HG03280 (cell line): ENCODE results near the gene GARIN5B.
A peak's percentile ranks its signal among the peaks of the same experiment; 100 is the strongest.
"Not testable (repeated sequence)": the region's sequence is repeated elsewhere in the genome, so short reads cannot be mapped to it uniquely, and the experiment has no call there.

Experiments
- ATAC-seq: cut with Tn5 transposase; IDR thresholded peaks from one replicate; pipeline ENCODE4 v1.9.1; 2021; ENCODE audit warnings: mild to moderate bottlenecking, moderate library complexity; ENCODE audit not compliant: unreplicated experiment

The GARIN5B gene

GRCh38 chr19:55362990-55363716 is at the start of gene GARIN5B:
GARIN5B (minus strand) TSS chr19:55363260; CDS start chr19:55363066, 194 bp downstream.
- no peak for ATAC-seq

- no peak for ATAC-seq
Measured at GRCh38 chr19:55410168-55410567, 47.1 kb upstream of the GARIN5B start.

- not testable (repeated sequence) for ATAC-seq
Measured at GRCh38 chr19:55409179-55409578, 46.1 kb upstream of the GARIN5B start.

DNA sequence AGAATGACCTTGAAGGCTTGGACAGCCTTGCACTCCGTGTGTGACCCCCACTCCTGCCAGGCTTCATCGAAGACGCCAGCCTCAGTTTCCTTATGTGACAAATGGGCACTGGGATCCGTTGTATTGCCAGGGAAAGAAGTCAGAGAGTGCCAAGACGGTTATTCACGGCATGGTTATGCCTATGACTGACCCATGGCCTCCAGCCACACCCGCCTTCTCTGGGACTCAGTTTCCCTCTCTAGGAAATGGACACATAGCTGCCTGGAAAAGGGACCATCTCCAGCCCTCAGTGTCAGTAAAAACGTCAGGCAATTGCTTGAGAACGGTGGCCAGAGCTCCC is 45.4 kb upstream of the GARIN5B start:
- ATAC-seq, result no peak

GRCh38 chr19:55407800-55408532 is 44.9 kb upstream of the GARIN5B start:
- peak; percentile 77 for ATAC-seq

DNA sequence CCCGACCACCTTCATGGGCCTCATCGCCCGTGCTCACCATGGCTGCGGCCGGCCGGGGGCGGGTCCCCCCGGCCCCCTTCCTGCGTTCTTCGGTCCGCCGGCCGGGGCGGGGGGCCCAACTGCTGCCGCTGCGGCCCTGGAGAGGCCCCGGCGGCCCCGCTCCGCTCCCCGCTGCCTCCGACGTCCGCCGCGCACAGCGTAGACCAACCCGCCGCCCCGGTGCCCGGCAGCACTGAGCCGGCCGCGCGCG is 44.4 kb upstream of the GARIN5B start, which contains the start of gene UBE2S:
UBE2S (minus strand) TSS at position 239 of the 250 bp plus-strand sequence; CDS start at position 40, 199 bp downstream.
- not testable (repeated sequence) for ATAC-seq

- ATAC-seq, result no peak
Measured at GRCh38 chr19:55406826-55407549, 43.9 kb upstream of the GARIN5B start.

DNA sequence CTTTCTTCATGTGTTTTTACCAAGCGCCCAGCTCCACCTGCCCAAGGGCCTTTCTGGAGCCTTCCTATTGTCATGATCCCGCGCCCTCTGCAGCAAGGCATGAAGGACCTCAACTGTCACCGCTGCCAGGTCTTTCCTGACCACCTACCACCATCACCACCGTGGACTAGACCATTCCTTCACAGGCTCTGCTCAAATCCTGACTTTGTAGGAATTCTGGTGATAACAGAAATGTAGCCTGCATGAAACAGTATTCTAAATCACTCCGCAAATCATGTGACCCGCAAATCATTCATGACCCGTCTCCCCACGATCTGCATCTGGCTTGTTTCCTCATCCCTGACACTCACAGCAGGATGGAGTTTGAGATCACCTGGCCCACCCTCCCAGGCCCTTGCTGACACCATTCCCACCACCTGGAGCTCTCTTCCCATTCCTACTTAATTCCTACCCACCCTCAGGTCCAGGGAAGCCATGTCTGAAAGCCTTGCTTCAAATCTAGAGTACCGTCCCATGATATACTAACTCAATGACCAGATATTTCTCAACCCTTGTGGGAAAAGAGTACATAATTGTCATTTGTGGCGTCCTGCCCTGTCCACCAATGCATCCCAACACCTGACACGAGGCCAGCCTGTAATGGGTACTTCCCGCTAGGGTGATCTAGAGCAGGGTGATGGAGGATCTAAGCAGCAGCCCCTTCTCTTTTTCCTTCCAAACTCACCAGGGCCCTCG is 43.2 kb upstream of the GARIN5B start:
- ATAC-seq, result no peak

DNA sequence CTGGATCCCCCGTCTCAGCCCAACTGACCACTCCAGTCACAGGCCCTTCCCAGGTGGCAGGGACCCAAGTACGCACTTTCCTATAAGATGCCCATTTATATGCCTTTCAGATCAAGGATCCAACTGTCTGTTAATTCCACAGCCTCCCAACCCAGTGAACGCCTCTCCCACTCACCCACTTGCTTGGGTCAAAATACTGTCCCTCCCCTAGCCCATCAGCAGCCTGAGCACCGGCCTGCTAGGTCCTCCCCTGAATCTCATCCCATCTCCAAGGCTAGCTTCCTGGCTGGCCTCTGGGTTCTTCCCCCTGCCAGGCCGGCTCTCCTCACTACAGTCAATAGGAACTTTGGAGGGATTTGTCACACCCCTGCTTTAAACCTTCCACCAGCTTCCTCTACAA is 42.6 kb upstream of the GARIN5B start:
- no peak for ATAC-seq

GRCh38 chr19:55402509-55402908 is 39.4 kb upstream of the GARIN5B start:
- ATAC-seq, result no peak

- ATAC-seq, result not testable (repeated sequence)
Measured at GRCh38 chr19:55401390-55401789, 38.3 kb upstream of the GARIN5B start.

GRCh38 chr19:55400281-55401087 is 37.4 kb upstream of the GARIN5B start:
- no peak for ATAC-seq

DNA sequence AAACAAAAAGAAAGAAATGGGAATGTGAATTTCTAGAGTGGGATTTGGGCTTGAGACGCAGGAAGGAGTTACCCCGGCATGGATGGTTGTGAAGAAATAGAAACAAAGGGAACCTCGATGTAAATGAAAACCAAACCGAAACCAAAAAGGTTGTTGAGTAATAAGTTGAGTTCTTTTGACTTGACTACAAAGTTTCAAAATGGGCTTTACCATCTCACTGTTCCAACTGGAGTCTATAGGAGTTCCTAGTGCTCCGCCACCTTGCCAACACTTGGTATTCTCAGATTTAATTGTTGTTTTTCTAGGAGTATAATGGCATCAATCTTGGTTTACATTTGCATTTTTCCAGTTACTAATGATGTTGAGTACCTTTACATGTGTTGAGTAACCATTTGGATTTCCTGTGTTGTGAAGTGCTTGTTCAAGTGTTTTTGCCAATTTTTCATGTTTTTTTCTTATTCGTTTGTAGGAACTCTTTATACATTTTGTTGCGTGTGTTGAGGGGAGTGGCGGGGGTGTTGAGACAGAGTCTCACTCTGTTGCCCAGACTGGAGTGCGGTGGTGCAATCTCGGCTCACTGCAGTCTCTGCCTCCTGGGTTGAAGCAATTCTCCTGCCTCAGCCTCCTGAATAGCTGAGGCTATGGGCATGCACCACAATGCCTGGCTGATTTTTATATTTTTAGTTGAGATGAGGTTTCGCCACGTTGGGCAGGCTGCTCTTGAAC is 35.3 kb upstream of the GARIN5B start:
- ATAC-seq, result no peak

DNA sequence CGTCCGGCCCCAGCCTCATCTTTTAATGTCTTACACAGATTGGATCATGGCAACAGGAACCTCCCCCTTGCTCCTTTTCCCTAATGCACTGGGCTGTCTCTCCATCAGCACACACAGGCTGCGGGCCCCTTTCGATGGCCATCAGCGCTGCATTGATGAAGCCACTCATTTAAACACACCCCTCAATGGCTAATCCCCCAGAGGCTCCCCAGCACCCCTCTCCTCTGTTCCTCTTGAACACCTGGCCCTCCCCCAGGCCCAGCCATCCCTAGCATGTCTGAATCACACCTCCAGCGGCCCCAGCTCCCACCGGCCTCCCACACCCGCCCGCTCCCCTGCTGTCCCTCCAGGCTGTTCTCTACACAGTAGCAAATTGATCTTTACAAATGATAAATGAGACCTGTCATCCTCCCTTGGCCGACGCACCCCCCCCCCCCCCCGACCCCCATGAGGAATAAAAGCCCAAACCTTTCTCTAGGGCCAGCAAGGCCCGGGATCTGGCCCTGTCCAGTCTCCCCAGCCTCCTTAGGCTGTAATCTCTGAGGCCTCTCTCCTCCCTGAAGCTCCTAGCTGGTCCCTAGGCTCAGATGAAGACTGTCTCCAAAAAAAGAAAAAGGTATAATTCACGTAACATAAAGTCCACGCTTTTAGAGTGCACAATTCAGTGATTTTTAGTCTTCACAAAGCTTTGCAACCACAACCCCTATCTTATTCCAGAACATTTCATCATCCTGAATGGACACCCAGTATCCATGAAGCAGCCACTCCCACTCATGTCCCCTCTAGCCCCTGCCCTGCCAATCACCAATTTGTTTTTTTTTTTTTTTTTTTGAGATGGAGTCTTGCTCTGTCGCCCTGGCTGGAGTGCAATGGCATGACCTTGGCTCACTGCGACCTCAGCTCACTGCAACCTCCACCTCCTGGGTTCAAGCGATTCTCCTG is 30.0 kb upstream of the GARIN5B start:
- no peak for ATAC-seq

DNA sequence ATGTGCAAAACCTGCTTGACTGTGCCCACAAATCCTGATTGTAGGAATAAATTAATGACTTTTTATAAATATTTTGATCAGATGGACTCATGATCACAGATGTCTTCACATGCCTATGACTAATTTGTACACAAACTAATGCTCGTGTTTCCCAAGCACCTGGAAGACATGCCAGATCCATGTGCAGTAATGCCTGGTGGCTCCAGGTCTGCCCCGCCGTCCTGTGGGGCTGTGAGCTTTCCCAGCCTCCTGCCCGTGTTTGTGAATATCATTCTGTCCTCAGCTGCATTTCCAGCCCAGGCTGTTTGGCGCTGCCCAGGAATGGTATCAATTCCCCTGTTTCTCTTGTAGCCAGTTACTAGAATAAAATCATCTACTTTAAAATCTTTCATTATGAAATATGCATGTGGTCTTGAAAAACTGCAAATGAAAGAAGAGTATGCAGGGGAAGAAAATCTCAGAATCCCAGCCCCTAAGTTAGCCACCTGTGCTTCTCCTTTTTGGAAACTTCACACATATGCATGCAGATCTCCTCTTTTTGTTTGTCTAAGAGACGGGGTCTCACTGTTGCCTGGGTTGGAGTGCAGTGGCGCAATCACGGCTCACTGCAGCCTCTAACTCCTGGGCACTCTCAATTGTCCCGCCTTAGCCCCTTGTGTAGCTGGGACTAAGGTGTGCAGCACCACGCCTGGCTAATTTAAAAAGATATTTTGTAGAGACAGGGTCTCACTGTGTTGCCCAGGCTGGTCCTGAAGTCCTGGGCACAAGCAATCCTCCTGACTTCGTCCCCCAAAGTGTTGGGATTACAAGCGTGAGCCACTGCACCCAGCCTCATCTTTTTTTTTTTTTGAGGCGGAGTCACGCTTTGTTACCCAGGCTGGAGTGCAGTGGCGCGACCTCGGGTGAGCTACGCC is 28.9 kb upstream of the GARIN5B start:
- no peak for ATAC-seq

- no peak for ATAC-seq
Measured at GRCh38 chr19:55391191-55391670, 28.2 kb upstream of the GARIN5B start.

- no peak for ATAC-seq
Measured at GRCh38 chr19:55390461-55390880, 27.4 kb upstream of the GARIN5B start.
